SH-SY5Y (cell line): ENCODE measurements around the gene SLC6A3.

Experiments
- GATA2 ChIP-seq: IDR thresholded peaks from 2 replicates; pipeline ENCODE4 v1.6.1; 2011; ENCODE audit warnings: mild to moderate bottlenecking, low read depth, low read length
- GATA3 ChIP-seq: IDR thresholded peaks from 2 replicates; pipeline ENCODE4 v1.6.1; 2011; ENCODE audit warnings: low read depth, mild to moderate bottlenecking, low read length, moderate library complexity

DNA sequence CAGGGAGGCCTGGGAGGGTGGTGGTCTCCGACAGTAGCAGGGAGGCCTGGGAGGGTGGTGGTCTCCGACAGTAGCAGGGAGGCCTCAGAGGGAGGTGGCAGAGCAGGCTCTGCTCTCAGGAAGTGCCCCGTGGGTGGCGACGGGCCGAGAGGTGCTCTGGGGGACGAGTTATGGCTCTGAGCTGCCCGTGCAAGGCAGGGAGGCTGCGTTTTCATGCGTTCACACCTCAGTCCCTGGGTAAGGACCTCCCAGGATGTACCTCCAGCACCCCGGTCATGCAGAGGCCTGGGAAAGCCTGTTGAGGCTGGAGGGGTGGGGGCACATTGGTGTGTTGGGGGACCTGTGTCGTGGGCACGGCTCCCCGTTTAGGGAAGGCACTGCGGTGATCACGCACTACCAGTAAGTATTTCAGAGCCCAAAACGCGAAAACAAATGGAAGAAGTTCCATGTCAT lies 63.0 kb downstream of the SLC6A3 start:
- no peak for TF ChIP-seq GATA2
- no peak for TF ChIP-seq GATA3
